Prostate gland (tissue), 2 donors: Measurements from ENCODE around the gene RRM1. TPM values are rescaled to one million over a fixed set of nuclear protein-coding genes. Genes with fewer than 3 reads are reported as not detected.

Source experiments
- DNase-seq: peaks from one replicate; pipeline ENCODE4 v3.0.0-alpha.2; 2019; ENCODE audit warnings: low spot score
- H3K27ac ChIP-seq, 2 donors: fragments of 200-600 bp; sonication (generic); 2 replicates each; pipeline ENCODE4 v1.5.1; 2017 to 2019
- H3K27me3 ChIP-seq: fragments of 200-600 bp; sonication (generic); replicated peaks from 2 replicates; pipeline ENCODE4 v1.5.1; 2019; ENCODE audit not compliant: insufficient read depth
- H3K36me3 ChIP-seq, 2 donors: fragments of 200-600 bp; sonication (generic); 1 replicate in 1 of 2; 2 replicates in 1 of 2; pipeline versions ENCODE4 v1.5.1 to v1.8.1; 2017 to 2019
- H3K4me1 ChIP-seq: fragments of 200-600 bp; sonication (generic); replicated peaks from 2 replicates; pipeline ENCODE4 v1.5.1; 2019
- H3K4me3 ChIP-seq, 2 donors: fragments of 200-600 bp; sonication (generic); 2 replicates each; pipeline ENCODE4 v1.5.1; 2017 to 2019
- H3K9me3 ChIP-seq: fragments of 200-600 bp; sonication (generic); 2 replicates; pipeline ENCODE4 v1.5.1; 2017
- POLR2A ChIP-seq: fragments of 450-650 bp; IDR thresholded peaks from one replicate; pipeline ENCODE4 v1.6.1; 2016; ENCODE audit warnings: antibody characterized with exemption, mild to moderate bottlenecking
- POLR2AphosphoS5 ChIP-seq: sonication (generic); formaldehyde crosslinking; IDR thresholded peaks from one replicate; pipeline ENCODE4 v1.6.1; 2017; ENCODE audit warnings: antibody characterized with exemption
- WGBS: methylation state at CpG from one replicate; pipeline ENCODE4 v1.1.5; 2018; 5-methylcytosine and 5-hydroxymethylcytosine counted together
- intact Hi-C: fragments of 100-400 bp; cut with DNase I; formaldehyde crosslinking; loops from one replicate; pipeline ENCODE4 v1.14.2; 2022
- total RNA-seq, 2 donors: library from RNA; depleted of rRNA; stranded (reverse); fragments of >200 nt; gene quantifications; one replicate each; pipeline ENCODE4 v1.1.0, GENCODE V29; 2016
- TF ChIP-seq, protein P1 (sequence below), 4 experiments: fragments of 200-600 bp in 2 of 4; fragments of 450-650 bp in 2 of 4; sonication (generic) in 2 of 4; IDR thresholded peaks; 1 replicate in 3 of 4; 2 replicates in 1 of 4; pipeline ENCODE4 v1.5.1; 2016 to 2019; ENCODE audit warnings: antibody characterized with exemption in 4 of 4, mild to moderate bottlenecking in 2 of 4, moderate library complexity in 2 of 4

The RRM1 gene
- total RNA-seq, 2 donors from 2014 or later, result 32.6 to 61.8 TPM

- peaks cover 4% of the 10 kb centered on the region in 2 donors for H3K36me3 ChIP-seq
- H3K27me3 ChIP-seq, result no peaks in the 10 kb centered on the region
- H3K4me3 ChIP-seq, result no peak overlapping the region
- H3K4me1 ChIP-seq, result no peaks in the 10 kb centered on the region
- TF ChIP-seq POLR2A (no peak), POLR2AphosphoS5 (no peak)
- TF ChIP-seq, protein P1, sequence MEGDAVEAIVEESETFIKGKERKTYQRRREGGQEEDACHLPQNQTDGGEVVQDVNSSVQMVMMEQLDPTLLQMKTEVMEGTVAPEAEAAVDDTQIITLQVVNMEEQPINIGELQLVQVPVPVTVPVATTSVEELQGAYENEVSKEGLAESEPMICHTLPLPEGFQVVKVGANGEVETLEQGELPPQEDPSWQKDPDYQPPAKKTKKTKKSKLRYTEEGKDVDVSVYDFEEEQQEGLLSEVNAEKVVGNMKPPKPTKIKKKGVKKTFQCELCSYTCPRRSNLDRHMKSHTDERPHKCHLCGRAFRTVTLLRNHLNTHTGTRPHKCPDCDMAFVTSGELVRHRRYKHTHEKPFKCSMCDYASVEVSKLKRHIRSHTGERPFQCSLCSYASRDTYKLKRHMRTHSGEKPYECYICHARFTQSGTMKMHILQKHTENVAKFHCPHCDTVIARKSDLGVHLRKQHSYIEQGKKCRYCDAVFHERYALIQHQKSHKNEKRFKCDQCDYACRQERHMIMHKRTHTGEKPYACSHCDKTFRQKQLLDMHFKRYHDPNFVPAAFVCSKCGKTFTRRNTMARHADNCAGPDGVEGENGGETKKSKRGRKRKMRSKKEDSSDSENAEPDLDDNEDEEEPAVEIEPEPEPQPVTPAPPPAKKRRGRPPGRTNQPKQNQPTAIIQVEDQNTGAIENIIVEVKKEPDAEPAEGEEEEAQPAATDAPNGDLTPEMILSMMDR (IDR thresholded peaks at IDR 0.05), result no peak
- intact Hi-C loops, result no loop called here
- WGBS, result 89% methylated on average over 8 of the region's 8 CpGs
- no peak overlapping the region for H3K27ac ChIP-seq
- H3K9me3 ChIP-seq, result no peaks in the 10 kb centered on the region
- no peak for DNase-seq
These were observed 7.8 kb upstream of the RRM1 start for GRCh38 chr11:4086575-4087353.

DNA sequence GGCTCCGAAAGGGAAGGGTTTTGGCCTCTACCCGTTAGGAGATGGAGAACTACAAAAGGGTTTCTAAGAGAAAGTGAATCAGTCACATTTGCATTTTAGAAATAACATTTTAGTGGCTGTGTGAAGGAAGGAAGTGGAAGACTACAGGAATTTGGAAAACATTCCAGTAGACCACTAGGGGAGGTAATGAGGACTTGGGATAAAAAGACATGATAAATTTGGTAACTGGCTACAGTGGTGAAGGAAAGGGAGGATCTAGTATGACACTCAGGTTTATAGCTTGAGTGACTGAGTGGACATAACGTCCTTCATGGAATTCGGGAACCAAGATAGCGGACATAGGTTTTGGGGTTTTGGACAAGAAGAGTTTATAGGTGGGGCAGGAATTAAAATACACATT is 7.0 kb upstream of the RRM1 start:
- WGBS, result 92% methylated on average over 5 of the region's 5 CpGs
- Histone ChIP-seq H3K36me3 (peaks cover 4% of the 10 kb centered on the region in 2 donors), H3K27ac (no peak overlapping the region), H3K9me3 (no peaks in the 10 kb centered on the region), H3K27me3 (no peaks in the 10 kb centered on the region), H3K4me1 (no peaks in the 10 kb centered on the region), H3K4me3 (no peak overlapping the region)
- TF ChIP-seq, protein P1 (IDR thresholded peaks at IDR 0.05), result no peak
- TF ChIP-seq POLR2AphosphoS5, result no peak
- no peak for TF ChIP-seq POLR2A
- DNase-seq, result no peak
- intact Hi-C loops, result no loop called here

DNA sequence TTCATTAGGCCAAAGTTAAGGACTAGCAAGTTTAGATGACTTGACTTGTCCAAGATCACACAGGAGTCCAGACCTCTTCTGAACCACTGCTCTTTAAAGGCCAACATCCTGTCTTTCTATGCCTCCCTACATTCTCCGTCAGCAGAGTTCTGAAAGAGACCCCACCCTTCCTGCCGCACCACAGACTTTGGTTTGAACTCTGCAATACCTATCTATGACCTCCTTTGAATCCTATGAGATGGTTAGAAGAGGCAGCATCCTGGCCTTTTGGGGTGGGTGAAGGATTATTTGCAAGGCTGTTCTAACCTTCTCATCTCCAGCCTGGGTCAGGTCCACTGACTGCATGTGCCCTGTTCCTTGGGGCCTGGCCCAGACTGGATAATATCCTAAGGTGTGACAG is 4.3 kb upstream of the RRM1 start:
- H3K36me3 ChIP-seq, result peaks cover 0 to 4% of the 10 kb centered on the region in 2 donors
- DNase-seq, result no peak

DNA sequence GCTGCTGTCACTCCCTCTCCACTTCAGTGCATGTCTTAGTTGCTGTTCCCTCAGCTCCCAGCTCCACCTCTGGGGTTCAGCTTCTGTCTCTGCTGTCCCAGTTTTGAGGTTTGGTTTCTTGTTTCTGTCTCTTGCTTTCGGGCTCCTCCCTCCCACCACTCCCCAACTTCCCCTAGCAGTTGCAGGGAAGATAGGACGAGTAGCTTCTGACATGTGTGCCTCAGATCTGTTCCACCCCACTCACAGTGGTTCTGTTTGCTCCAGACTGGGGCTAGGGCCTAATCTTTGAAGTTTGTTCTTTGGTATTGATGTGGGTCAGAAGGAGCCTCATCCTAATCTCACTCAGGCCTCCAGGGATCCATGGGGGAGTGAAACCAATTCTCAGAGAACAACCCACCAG is 2.6 kb upstream of the RRM1 start:
- intact Hi-C loops, result no loop called here
- DNase-seq, result no peak
- H3K4me1 ChIP-seq, result no peaks in the 10 kb centered on the region
- peaks cover 0 to 4% of the 10 kb centered on the region in 2 donors for H3K36me3 ChIP-seq
- WGBS, result 27% methylated on average over 2 of the region's 2 CpGs
- no peak overlapping the region for H3K4me3 ChIP-seq
- no peak for TF ChIP-seq POLR2A
- TF ChIP-seq POLR2AphosphoS5, result no peak
- TF ChIP-seq, protein P1 (IDR thresholded peaks at IDR 0.05), result no peak
- H3K27me3 ChIP-seq, result no peaks in the 10 kb centered on the region
- no peak overlapping the region for H3K27ac ChIP-seq
- H3K9me3 ChIP-seq, result no peaks in the 10 kb centered on the region

More for the DNA sequence above, 4.3 kb upstream of the RRM1 start:
- Histone ChIP-seq H3K27me3 (no peaks in the 10 kb centered on the region), H3K9me3 (no peaks in the 10 kb centered on the region), H3K27ac (no peak overlapping the region), H3K4me3 (no peak overlapping the region), H3K4me1 (no peaks in the 10 kb centered on the region)
- 96% methylated on average over 2 of the region's 2 CpGs for WGBS
- TF ChIP-seq POLR2A (no peak), POLR2AphosphoS5 (no peak)
- TF ChIP-seq, protein P1 (IDR thresholded peaks at IDR 0.05), result no peak
- intact Hi-C loops, result no loop called here
